Neural progenitor cell (in vitro differentiated cells): Measurements from ENCODE around the gene PKP2. TPM values are rescaled to one million over a fixed set of nuclear protein-coding genes. Genes with fewer than 3 reads are reported as not detected.

Experiments
- DNase-seq: peaks from one replicate; pipeline ENCODE4 v3.0.0-alpha.2; 2016; ENCODE audit warnings: low spot score
- H2AFZ ChIP-seq: fragments of 200-600 bp; sonication (generic); replicated peaks from 2 replicates; pipeline ENCODE4 v1.6.1; 2016; ENCODE audit warnings: antibody characterized with exemption
- H3F3A ChIP-seq: fragments of 200-600 bp; sonication (generic); 2 replicates; pipeline ENCODE4 v1.6.1; 2016; ENCODE audit warnings: antibody characterized with exemption, low read depth
- H3K27ac ChIP-seq: fragments of 200-600 bp; sonication (generic); 2 replicates; pipeline ENCODE4 v1.5.1; 2016; ENCODE audit warnings: mild to moderate bottlenecking
- H3K27me3 ChIP-seq: fragments of 200-600 bp; sonication (generic); 2 replicates; pipeline ENCODE4 v1.6.1; 2016; ENCODE audit warnings: mild to moderate bottlenecking, moderate library complexity
- H3K36me3 ChIP-seq: fragments of 200-600 bp; sonication (generic); 2 replicates; pipeline ENCODE4 v1.5.1; 2016
- H3K4me1 ChIP-seq: fragments of 200-600 bp; sonication (generic); 2 replicates; pipeline ENCODE4 v1.6.1; 2016; ENCODE audit warnings: mixed run types
- H3K4me2 ChIP-seq: fragments of 200-600 bp; sonication (generic); 2 replicates; pipeline ENCODE4 v1.6.1; 2016
- H3K4me3 ChIP-seq: fragments of 200-600 bp; sonication (generic); 2 replicates; pipeline ENCODE4 v1.5.1; 2016
- H3K79me2 ChIP-seq: fragments of 200-600 bp; sonication (generic); 2 replicates; pipeline ENCODE4 v1.6.1; 2016; ENCODE audit warnings: low read depth
- H3K9ac ChIP-seq: fragments of 200-600 bp; sonication (generic); 2 replicates; pipeline ENCODE4 v1.6.1; 2016
- H3K9me3 ChIP-seq: fragments of 200-600 bp; sonication (generic); 2 replicates; pipeline ENCODE4 v1.5.1; 2016; ENCODE audit warnings: low read depth
- H4K20me1 ChIP-seq: fragments of 200-600 bp; sonication (generic); 2 replicates; pipeline ENCODE4 v1.6.1; 2016; ENCODE audit warnings: low read depth
- H3K27ac Mint-ChIP-seq: 3 replicates; pipeline ENCODE4 v1.8.0; 2021; ENCODE audit warnings: mixed read lengths
- H3K27me3 Mint-ChIP-seq: 2 replicates; pipeline ENCODE4 v1.8.0; 2022; ENCODE audit warnings: low read depth, mild to moderate bottlenecking, inconsistent platforms, moderate library complexity, mixed read lengths; ENCODE audit not compliant: insufficient read depth
- H3K36me3 Mint-ChIP-seq: 3 replicates; pipeline ENCODE4 v1.8.0; 2021; ENCODE audit warnings: mixed read lengths
- H3K4me1 Mint-ChIP-seq: 3 replicates; pipeline ENCODE4 v1.8.0; 2021; ENCODE audit warnings: mixed read lengths
- H3K4me3 Mint-ChIP-seq: 3 replicates; pipeline ENCODE4 v1.8.0; 2021; ENCODE audit warnings: mild to moderate bottlenecking, moderate library complexity, mixed read lengths
- H3K9me3 Mint-ChIP-seq: 3 replicates; pipeline ENCODE4 v1.8.0; 2020; ENCODE audit warnings: mixed read lengths
- EZH2 ChIP-seq: fragments of 200-600 bp; sonication (generic); IDR thresholded peaks from 2 replicates; pipeline ENCODE4 v1.6.1; 2017; ENCODE audit warnings: antibody characterized with exemption, mild to moderate bottlenecking, moderate library complexity
- EZH2phosphoT487 ChIP-seq: fragments of 200-600 bp; sonication (generic); IDR thresholded peaks from 2 replicates; pipeline ENCODE4 v1.6.1; 2017; ENCODE audit warnings: antibody characterized with exemption
- total RNA-seq: library from RNA; depleted of rRNA; stranded (reverse); fragments of >200 nt; gene quantifications from 2 replicates; pipeline ENCODE4 v1.2.3, GENCODE V29; 2015; ENCODE audit warnings: low replicate concordance
- TF ChIP-seq, protein P1 (sequence below): fragments of 200-600 bp; sonication (generic); IDR thresholded peaks from 2 replicates; pipeline ENCODE4 v1.5.1; 2017; ENCODE audit warnings: antibody characterized with exemption, mild to moderate bottlenecking

PKP2 gene
- total RNA-seq, 1 donor from 2014 or later: 10.6 TPM

DNA sequence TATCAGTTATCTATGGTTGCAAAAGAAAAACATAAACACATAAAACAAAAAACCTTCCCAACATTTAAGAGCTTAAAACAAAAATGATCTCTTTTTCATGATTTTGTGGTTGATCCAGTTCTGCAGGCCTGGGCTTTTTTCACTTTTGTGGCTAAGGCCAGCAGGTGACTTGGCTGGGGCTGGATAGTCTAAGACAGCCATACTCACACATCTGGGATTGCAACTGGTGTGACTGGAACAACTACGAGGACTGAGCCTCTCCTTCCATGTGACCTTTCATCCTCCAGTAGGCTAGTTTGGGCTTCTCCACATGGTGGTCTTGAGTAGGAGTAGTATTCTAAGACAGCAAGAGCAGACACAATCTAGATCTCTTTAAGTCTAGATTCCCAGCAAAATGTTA is 7.2 kb upstream of the PKP2 start:
- H2AFZ ChIP-seq: no peak overlapping the region
- no peak overlapping the region for H3K9ac ChIP-seq
- H3K9me3 ChIP-seq: no peaks in the 10 kb centered on the region
- H3K4me2 ChIP-seq: no peak overlapping the region
- no peak overlapping the region for H3K27ac Mint-ChIP-seq
- no peaks in the 10 kb centered on the region for H4K20me1 ChIP-seq
- no peaks in the 10 kb centered on the region for H3K4me1 Mint-ChIP-seq
- no peaks in the 10 kb centered on the region for H3K79me2 ChIP-seq
- TF ChIP-seq EZH2phosphoT487 (no peak), EZH2 (no peak)
- TF ChIP-seq, protein P1, sequence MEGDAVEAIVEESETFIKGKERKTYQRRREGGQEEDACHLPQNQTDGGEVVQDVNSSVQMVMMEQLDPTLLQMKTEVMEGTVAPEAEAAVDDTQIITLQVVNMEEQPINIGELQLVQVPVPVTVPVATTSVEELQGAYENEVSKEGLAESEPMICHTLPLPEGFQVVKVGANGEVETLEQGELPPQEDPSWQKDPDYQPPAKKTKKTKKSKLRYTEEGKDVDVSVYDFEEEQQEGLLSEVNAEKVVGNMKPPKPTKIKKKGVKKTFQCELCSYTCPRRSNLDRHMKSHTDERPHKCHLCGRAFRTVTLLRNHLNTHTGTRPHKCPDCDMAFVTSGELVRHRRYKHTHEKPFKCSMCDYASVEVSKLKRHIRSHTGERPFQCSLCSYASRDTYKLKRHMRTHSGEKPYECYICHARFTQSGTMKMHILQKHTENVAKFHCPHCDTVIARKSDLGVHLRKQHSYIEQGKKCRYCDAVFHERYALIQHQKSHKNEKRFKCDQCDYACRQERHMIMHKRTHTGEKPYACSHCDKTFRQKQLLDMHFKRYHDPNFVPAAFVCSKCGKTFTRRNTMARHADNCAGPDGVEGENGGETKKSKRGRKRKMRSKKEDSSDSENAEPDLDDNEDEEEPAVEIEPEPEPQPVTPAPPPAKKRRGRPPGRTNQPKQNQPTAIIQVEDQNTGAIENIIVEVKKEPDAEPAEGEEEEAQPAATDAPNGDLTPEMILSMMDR: no peak
- no peaks in the 10 kb centered on the region for H3K36me3 ChIP-seq
- no peaks in the 10 kb centered on the region for H3K4me1 ChIP-seq
- peaks cover 5% of the 10 kb centered on the region for H3K27me3 Mint-ChIP-seq
- H3K36me3 Mint-ChIP-seq: no peaks in the 10 kb centered on the region
- H3K9me3 Mint-ChIP-seq: no peaks in the 10 kb centered on the region
- H3K4me3 Mint-ChIP-seq: no peak overlapping the region
- DNase-seq: no peak
- H3F3A ChIP-seq: no peaks in the 10 kb centered on the region
- H3K4me3 ChIP-seq: no peak overlapping the region
- H3K27ac ChIP-seq: no peak overlapping the region
- no peaks in the 10 kb centered on the region for H3K27me3 ChIP-seq

DNA sequence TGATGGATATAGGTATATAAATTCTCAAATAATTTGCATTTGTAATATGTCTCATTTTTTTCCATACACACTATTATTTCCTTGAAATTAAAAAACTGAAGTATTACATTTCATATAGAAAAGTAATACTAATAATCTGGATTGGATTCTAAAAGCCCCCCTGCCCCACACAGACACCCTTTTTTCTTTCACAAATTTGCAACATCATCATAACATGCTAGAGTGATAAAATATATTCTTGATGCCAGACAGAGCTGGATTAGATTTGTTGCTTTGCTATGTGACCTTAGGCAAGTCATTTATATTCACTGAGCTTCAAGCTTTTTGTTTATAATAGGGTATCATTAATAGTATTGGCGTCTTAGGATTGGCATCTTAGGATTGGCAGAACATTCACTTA is 6.7 kb upstream of the PKP2 start:
- Histone ChIP-seq H4K20me1 (no peaks in the 10 kb centered on the region), H3K79me2 (no peaks in the 10 kb centered on the region), H2AFZ (no peak overlapping the region), H3K27me3 (no peaks in the 10 kb centered on the region), H3K27ac (no peak overlapping the region), H3K9me3 (no peaks in the 10 kb centered on the region), H3K4me2 (no peak overlapping the region), H3K4me3 (no peak overlapping the region), H3K9ac (no peak overlapping the region), H3K36me3 (no peaks in the 10 kb centered on the region), H3F3A (no peaks in the 10 kb centered on the region), H3K4me1 (no peaks in the 10 kb centered on the region)
- Mint-ChIP-seq H3K36me3 (no peaks in the 10 kb centered on the region), H3K9me3 (no peaks in the 10 kb centered on the region), H3K27ac (no peak overlapping the region), H3K4me1 (no peaks in the 10 kb centered on the region), H3K4me3 (no peak overlapping the region), H3K27me3 (peaks cover 5% of the 10 kb centered on the region)
- TF ChIP-seq EZH2 (no peak), EZH2phosphoT487 (no peak)
- TF ChIP-seq, protein P1: no peak
- DNase-seq: no peak

DNA sequence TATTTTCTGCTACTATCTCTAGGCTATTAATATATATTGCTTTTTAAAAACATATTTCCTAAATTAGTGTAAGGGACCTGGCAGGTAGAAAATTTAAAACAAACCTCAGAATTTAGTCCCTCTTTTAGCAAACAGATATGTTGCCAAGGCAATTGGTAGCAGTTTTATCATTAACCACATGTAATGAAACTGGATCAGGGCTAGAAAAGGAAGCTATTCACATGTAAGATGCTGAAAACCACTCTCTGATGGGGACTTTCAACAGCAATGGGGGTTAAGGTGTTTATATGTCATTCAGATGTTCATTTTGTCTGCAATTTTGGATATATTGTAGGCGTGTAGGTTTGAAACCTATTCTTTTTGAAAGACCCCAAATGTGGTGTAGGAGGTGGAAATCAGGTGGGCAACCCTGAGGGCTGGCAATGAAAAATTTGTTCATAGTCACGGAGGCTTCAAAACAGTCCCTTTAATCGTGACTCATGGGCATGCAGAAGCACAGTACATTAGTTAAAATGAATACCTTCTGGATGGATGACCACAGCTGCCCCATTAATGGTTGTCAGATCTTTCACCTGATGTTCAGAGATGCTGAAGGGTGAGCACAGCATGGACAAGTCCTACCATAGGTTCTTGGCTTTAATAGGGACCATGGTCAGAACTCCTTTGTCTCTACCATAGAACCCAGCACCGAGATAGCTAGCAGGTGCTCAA is 5.9 kb upstream of the PKP2 start:
- peaks cover 5% of the 10 kb centered on the region for H3K27me3 Mint-ChIP-seq
- Histone ChIP-seq H3K27me3 (peaks cover 6% of the 10 kb centered on the region), H3F3A (no peaks in the 10 kb centered on the region), H4K20me1 (no peaks in the 10 kb centered on the region), H3K36me3 (no peaks in the 10 kb centered on the region), H3K4me3 (no peak overlapping the region), H3K27ac (no peak overlapping the region), H3K79me2 (no peaks in the 10 kb centered on the region), H3K9ac (no peak overlapping the region), H3K9me3 (no peaks in the 10 kb centered on the region), H2AFZ (no peak overlapping the region), H3K4me2 (no peak overlapping the region), H3K4me1 (peaks cover 5% of the 10 kb centered on the region)
- no peaks in the 10 kb centered on the region for H3K4me1 Mint-ChIP-seq
- no peaks in the 10 kb centered on the region for H3K9me3 Mint-ChIP-seq
- no peak overlapping the region for H3K27ac Mint-ChIP-seq
- no peak overlapping the region for H3K4me3 Mint-ChIP-seq
- DNase-seq: no peak
- no peaks in the 10 kb centered on the region for H3K36me3 Mint-ChIP-seq
- TF ChIP-seq, protein P1: no peak
- TF ChIP-seq EZH2phosphoT487 (no peak), EZH2 (no peak)
